Activated T-cell treated with anti-CD3 and anti-CD28 coated beads for 48 hours (primary cell): Measurements from ENCODE around the gene DDX42.

Experiments used
- DNase-seq: peaks from one replicate; pipeline ENCODE4 v3.0.0-alpha.2; 2020; ENCODE audit warnings: low read depth

DDX42 gene

DNA sequence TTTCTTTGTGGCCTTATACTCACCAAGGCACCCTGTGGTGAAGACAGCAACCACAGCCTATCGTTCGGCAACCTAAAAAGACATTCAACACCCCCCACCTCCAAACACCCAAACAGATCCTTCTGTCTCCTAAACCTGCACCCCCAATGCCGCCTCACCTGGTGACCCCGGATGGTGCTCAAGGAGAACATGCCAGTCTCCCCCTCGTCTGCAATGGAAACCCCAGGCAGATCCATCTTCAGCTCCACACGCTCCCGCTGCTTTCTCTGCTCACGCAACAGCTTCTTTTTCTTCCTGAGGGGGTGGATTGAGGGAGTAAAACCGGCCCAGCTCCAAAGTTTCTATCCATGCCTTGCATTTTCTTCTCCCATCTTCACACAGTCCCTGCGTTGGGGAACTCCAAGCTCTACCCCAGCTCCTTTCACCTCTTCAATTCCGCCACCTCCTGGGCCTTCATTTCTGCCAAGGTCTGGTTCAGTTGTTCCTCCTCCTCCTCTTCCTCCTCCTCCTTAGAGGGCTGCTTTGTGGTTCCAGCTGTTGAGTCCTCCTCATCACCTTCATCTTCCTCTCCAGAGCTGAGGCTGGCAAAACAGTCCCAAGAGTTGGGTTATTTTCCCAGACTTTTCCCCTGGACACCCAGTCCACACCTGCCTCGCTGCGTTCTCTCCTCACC is 49.8 kb downstream of the DDX42 start:
- no peak for DNase-seq

DNA sequence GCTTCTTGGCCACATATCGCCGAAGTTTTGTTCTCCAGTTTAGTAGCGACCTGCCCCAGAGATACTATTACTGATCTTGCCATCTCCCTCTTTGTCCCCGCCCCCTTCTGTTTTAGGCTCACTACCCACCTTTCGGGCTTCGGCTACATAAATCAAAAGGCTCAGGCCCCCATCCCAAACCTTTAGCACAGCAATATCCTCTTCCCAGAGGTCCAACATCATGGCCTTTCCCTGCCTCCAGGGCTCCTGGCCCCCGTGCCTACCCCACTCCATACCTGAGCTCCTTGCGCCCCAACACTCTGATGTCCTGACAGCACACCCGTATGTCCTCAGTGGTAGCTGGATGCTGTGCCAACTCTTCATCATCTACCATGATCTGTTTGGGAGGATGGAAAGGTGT is 50.4 kb downstream of the DDX42 start:
- DNase-seq, result no peak

DNA sequence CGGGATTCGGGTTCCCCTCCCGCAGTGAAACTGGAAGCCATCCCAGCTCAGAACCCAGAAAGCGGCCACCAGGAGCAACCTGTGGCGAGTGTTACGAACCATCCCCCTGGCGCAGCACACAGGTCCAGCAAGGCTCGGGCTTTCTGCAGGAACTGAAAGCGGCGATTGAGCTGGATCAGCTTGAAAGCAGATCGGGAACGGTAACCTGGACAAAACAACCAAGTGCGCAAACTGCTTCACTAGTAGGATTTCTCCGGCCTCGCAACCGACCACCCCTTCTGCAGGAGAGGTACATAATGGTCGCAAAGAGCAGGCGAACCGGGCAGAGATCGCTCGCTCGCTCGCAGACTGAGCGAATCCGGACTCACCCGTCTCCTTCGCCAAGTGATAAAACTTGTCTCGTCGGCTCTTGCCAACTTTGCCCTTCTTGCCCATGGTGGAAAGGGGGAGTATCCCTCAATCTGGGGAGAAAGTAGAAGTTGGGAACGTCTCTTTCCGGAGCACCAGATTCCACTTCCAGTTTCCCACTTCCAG is 52.6 kb downstream of the DDX42 start:
- DNase-seq, result no peak

DNA sequence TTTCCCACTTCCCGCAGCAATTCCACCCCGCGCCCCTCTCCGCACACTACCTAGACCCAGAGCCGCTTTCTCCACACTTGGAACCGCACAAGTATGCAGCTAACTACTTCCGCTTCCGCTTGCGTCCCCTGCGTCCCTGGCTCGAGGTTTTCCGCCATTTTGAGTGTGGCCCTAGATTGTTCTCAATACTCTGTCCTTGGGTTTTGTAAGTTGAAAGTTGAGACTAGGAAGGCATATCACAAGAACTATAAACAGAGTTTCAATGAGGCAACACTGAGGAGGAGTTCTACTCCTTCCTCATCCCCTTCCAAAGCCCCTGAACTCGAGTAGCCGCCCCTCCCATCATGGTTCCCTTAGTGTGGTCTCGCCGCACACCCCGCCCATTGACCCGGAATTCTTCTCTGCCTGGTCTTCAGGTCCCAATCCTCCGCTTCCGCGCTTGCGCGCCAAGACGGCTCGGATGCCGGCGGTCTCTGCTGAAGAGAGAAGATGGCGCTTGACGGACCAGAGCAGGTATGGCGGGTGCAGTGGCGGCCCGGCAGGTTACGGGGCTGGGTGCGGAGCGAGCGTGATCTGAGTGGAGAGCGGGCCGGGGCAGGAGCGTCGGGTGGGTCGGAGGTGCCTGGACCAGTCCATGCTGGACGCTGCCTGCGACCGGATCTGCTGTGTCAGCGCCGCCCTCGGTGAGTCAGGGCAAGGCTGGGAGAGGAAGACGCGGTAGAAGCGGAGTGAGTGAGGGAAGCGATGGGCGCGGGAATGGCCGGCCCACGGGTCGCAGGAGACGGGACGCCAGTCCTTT is 53.2 kb downstream of the DDX42 start, which contains the start of the genes FTSJ3 and PSMC5:
TSS of gene FTSJ3 (minus strand) at position 662 of the 799 bp plus-strand sequence. CDS start 761 bp downstream, outside the sequence.
TSS of gene PSMC5 (plus strand) at position 430 of the 799 bp plus-strand sequence. CDS start at position 490, 60 bp downstream.
- peak; percentile 90 for DNase-seq

DNA sequence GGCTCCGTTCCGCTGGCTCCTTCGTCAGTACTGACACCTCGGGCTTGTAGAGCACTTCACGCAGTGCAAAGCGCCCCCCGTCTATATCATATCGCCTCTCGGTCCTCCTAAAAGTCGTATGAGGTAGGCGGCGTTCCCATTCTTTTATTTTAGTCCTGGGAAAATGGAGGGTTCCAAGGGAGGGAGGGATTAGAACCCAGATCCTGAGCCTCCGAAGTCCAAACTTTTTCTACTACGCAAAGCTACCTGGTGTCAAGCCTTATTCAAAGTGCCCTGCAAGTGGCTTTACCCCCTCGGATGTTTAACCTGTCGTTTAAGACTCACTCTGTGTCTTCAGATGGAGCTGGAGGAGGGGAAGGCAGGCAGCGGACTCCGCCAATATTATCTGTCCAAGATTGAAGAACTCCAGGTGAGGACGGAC is 53.8 kb downstream of the DDX42 start:
- no peak for DNase-seq

DNA sequence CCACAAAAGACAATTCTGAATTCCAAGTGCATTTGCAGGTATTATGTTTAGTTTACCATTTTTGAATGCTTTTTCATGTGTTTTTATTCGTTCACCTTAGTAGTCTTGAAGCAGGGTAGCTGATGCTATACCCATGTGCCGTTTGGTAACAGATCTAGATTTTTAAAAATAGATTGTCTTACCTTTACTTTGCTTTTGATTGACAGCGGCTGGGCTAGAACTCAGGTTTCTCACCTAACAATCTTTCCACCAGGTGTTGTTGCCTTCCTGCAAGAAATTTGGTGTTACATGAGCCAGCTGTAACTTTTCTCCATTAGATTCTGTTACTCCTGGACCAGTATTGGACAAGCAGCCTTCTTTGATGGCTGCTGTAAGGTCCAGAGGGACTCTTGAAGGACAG is 55.0 kb downstream of the DDX42 start:
- no peak for DNase-seq

DNA sequence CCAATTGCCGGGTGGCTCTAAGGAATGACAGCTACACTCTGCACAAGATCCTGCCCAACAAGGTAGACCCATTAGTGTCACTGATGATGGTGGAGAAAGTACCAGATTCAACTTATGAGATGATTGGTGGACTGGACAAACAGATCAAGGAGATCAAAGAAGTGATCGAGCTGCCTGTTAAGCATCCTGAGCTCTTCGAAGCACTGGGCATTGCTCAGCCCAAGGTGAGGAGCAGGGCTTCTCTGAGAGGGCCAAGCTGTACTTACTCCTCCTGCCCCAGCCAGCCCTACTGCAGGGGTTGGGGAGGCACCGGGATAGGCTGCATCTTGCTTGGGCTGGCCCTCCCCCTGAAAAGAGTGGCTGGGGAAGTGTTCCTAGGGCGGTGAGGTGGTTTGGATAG is 56.3 kb downstream of the DDX42 start:
- no peak for DNase-seq

DNA sequence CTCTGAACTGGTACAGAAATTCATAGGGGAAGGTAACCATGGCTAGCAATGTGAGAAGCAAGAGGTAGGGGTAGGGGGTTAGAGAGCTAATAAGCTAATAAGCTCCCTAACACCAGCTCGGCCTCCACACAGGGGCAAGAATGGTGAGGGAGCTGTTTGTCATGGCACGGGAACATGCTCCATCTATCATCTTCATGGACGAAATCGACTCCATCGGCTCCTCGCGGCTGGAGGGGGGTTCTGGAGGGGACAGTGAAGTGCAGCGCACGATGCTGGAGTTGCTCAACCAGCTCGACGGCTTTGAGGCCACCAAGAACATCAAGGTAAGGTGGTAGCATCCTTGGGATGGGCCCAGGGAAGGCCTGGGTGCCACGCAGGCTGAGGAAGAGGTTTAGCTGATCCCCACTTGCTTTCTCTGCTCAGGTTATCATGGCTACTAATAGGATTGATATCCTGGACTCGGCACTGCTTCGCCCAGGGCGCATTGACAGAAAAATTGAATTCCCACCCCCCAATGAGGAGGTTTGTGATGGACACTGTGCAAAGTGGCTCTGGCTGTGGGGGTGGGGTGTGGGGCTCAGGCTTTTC is 57.0 kb downstream of the DDX42 start:
- no peak for DNase-seq

DNA sequence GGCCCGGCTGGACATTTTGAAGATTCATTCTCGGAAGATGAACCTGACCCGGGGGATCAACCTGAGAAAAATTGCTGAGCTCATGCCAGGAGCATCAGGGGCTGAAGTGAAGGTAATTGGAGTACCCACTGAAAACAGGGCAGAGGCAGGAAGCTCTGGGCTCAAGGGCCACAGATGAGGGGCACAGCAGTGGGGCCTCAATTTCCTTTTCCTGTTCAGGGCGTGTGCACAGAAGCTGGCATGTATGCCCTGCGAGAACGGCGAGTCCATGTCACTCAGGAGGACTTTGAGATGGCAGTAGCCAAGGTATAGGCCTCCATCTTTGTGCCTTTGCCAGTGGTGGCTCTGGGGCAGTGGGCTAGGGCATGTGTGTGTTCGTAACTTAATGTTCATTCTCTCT is 57.5 kb downstream of the DDX42 start:
- no peak for DNase-seq

DNA sequence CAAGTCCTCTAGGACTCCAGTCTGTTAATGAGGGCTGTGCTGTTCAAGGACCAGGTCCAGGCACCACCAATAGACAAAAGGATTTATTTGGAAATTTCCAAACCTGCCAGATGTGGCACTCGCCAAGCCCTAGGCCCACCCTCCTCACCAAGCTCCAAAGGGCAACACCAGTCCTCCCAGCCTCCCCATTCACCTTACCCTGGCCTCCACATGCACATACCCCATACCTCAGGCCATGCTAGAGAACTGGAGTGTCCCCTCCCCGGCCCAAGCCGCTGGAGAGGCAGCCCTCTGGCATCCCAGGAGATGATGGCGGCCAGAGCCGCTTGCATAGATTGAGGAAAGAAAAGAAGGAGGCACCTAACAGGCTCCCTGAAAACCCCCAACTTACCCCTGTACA is 58.0 kb downstream of the DDX42 start:
- DNase-seq, result no peak

DNA sequence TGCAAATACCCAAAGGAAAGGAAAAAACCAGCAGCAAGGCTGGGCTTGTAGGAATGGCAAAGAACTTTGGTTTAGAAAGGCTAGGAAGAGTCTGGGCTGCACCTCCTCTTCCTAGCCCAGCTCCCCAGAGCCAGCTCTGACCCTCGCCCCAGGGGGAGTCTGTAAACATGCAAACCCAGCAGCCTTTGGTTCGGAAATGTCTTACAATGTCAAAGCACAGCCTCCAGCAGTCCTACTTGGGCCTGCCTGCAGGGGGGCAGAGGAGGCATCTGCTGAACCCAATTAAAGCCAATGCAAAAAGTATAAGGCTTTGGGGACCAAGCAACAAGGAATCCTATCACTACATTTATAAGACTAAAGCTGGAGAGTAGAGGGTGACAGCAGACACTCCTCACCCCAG is 58.5 kb downstream of the DDX42 start:
- no peak for DNase-seq

DNA sequence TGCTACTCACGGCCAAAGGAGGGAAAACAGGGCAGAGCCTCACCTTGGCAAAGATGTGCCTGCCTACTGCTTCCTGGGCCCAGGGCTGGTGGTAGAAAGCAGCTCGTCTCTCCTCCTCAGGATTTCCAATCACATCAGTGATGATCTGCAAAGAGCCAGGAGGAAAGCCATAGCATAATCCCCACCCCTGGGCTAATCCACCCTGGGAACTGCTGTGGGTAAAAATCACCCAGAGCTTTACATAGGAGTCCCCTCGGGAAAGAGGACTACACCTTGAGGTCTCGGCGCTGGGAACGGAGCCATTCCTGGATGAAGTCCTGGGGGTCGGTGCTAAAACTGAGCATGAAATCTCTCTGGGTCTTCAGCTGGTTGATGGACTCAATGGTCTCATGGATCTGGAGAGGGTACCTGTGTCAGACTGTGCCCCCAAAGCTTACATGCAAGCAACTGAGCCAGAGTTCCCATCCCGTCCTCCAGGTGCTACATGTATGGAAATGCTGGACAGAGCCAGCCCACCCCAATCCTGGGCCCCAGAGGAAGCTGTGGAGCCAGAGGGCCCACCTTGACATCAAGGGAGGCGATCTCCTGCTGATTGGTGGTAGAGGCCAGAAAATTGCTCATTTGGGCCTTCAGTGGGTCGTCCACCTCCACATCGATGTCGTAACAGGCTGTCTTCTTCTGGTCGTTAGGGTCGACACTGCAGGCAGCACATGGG is 59.2 kb downstream of the DDX42 start:
- DNase-seq, result no peak

DNA sequence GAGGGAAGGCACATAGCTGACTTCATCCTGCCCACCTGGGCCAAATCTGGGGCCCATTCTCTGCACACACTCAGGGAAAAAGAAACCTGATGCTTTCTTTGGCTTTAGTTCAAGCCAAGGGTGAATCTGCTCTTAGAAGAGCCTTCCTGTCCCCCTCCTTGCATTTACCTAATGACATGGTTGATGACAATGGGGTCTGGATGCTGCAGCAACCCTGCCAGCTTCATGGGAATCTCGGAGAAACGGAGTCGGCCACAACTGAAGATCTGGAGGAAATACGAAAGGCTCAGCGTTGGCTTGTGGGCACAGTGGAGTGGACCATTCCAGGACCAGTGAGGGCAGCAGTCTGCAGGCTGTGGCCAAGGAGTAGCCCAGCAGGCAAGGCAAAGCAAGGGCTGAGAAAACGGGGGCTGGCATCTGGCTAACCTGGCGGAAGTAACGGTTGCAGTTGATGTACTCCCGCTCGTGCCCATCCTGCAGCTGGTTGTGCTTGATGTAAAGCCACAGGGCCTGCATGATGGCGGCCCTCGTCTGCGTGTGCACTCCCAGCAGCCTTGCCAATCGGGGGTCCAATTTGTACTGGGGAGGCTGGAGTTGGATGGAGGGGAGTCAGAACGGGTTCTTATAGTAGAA is 59.9 kb downstream of the DDX42 start:
- no peak for DNase-seq

DNA sequence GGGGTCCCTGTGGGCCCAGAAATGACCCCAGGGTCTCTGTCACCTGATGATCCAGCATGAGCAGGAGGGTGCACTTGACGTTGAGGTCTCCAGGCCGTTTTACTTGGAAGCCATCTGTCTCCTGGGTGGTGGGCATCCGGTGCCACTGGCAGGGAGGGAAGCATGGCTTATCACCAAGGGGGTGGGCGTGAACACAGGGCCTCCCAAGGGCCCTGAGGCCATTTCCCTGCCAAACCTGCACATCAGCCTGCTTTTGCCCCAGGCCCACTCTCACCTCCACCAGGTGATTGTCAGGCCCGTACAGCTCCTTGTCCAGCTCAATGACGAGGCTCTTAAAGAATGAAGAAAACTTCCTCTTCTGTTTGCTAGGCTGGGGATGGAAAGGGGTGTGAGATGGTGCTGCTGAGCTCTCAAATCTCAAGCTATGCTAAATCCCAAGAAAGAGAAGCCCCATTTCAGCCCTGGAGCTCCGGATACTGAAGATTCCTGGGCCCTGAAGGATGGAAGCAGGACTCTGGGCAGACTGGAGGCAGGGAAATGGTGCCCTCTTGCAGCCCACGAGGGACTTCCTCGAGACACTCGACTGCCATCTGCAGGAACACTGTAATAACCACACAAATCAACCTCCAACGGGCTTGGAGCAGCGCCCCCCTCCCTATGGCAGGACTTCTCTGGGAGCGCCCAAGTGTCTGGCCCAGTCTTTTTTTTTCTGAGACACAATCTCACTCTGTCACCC is 60.6 kb downstream of the DDX42 start:
- DNase-seq, result no peak

DNA sequence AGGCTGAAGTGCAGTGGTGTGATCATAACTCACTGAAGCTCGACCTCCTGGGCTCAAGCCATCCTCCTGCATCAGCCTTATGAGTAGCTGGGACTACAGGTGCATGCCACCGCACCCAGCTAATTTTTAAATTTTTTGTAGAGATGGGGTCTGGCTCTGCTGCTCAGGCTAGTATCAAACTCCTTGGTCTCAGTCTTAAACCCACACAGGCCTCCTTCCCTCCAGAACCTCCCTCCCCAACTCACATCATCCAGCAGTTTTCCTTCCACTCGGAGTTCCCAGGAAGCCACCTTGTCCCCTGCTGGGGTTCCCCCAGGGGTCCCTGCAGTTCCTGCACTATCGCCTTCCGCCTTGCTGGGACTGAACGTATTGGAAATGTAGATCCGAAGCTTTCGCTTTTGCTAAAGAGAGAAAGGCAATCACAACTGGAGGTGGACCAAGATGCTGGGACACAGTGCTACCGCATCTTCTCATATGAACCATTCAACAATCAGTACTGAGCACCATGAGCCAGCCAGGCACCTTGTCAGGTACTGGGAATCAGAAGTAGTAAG is 61.3 kb downstream of the DDX42 start:
- DNase-seq, result no peak

DNA sequence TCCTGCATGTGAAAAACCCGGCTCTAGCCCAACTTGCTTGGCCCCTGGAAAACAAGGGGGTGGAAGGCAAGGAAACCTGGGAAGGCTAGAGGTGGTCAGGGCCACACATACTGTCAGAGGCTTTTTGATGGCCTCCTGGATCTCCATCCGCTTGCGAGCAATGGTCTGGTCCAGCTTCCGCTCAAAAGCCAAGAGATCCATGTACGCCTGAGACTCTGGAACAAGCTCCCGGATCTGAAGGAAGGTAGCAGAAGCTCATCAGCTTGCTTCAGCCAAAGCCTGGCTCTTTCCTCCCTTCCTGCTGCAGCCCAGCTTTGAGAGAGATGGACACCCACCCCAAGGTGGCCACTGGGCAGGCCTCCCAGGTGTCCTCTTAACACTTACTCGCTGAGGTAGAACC is 62.8 kb downstream of the DDX42 start:
- no peak for DNase-seq

DNA sequence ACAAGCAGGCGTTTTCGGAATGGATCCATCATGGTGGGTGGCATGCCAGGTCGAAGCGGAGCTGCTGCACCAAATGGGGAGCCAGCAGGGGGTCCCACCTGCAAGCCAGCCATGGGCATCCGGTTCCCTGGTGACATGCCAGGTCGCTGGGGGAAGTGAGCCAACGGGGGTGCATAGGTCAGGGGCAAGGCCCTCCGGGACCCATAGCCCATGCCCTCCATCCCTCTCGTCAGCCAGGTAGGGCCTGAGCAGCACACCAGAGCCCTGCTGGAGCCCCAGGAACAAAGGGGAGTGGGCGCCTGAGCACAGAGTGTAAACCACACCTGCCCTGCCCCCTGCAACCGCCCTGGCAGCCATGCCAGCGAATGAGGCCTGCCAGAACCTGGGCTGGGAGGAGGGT is 63.5 kb downstream of the DDX42 start:
- no peak for DNase-seq

DNA sequence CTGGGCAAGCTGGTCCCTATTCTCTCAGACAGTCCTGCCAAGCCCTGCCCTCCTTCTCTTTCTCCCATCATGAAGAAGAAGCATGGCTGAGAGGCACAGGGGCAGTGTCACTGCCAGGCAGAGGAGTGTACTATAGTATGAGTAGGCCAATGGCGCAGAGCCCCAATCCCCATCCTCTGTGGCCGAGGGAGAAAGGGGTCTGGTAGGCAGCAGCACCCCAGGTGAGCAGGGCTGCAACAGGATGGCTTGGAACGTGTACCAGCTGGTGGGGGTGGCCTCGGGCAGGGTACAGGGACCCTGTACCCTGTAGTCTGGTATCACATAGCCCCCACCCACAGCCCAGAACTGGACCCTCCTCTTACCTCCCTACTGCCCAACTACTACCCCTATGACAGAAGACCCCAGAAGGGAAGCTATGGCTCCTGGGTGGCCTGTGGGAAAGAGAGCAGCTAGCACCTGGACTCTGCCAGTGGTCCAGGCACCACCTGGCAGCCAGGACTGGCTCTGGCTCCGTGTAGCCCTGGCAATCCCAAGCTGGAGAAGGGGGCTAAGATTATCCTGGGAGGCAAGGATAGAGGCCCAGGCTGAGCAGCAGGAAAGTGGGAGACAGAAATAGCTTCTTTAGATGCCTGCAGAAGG is 64.1 kb downstream of the DDX42 start:
- no peak for DNase-seq

DNA sequence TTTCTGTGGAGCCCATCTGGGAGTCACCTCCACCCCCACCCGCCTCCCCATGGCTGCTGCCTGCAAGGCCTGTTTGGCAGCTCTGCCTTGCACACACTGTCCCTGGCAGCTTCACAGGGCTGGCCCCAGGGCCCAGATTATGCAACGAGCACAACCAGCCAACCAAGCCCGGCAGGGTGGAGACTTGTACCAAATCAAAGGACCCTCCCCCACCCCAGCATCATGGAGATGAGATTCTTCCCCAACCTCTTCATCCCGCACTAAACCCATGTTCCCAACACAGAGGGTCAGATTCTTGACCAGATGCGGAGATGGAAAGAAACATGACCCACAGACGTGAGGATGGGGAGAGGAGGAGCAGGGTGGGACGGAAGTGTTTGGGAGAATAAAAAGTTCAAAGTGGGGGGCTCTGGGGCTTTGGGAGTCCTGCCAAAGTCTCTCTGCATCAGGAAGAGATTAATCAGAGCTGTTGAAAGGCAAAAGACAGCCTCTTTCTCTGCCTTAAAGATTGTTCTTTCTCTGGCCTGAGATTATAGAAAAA is 64.7 kb downstream of the DDX42 start:
- no peak for DNase-seq
